IMR-90 (cell line): ENCODE measurements around the gene CNP. TPM values are rescaled to one million over a fixed set of nuclear protein-coding genes. Genes with fewer than 3 reads are reported as not detected.

Experiments used
- ATAC-seq: fragments of 200-7000 bp; cut with Tn5 transposase; 2 replicates; pipeline ENCODE4 v1.9.1; 2020; ENCODE audit warnings: low read depth, mild to moderate bottlenecking, moderate library complexity
- BruUV-seq: library from RNA; stranded (reverse); fragments of 400-500 nt; replicated peaks from 2 replicates; lab custom pipeline; 2021; lab: Mats Ljungman, UMichigan
- CTCF ChIA-PET: fragments of 300-600 bp; formaldehyde crosslinking; extraction: SDS; loops from one replicate; lab custom pipeline; 2021; ENCODE audit warnings: antibody characterized with exemption; lab: Yijun Ruan, JAX
- POLR2A ChIA-PET: fragments of 300-600 bp; sonication (Branson Sonifier 250); formaldehyde crosslinking; loops from one replicate; lab custom pipeline; 2022; ENCODE audit warnings: antibody characterized with exemption; ENCODE audit not compliant: unreplicated experiment; lab: Charles Lee
- DNase-seq: peaks from one replicate; pipeline ENCODE4 v3.0.0; 2013
- H2AFZ ChIP-seq: replicated peaks from 2 replicates; pipeline ENCODE3; 2013; ENCODE audit warnings: low read length, mild to moderate bottlenecking; ENCODE audit not compliant: poor library complexity
- H2AK5ac ChIP-seq: 2 replicates; pipeline ENCODE4 v1.6.1; 2013; ENCODE audit warnings: low read depth, low read length, inconsistent platforms
- H2AK9ac ChIP-seq: replicated peaks from 2 replicates; pipeline ENCODE3; 2013; ENCODE audit warnings: mild to moderate bottlenecking, low read depth, low read length, moderate library complexity; ENCODE audit not compliant: poor library complexity
- H2BK120ac ChIP-seq: 2 replicates; pipeline ENCODE4 v1.6.1; 2013; ENCODE audit warnings: low read depth, low read length, inconsistent platforms
- H2BK15ac ChIP-seq: 3 replicates; pipeline ENCODE4 v1.6.1; 2013; ENCODE audit warnings: low read depth, low read length, inconsistent platforms
- H2BK20ac ChIP-seq: 2 replicates; pipeline ENCODE4 v1.6.1; 2013; ENCODE audit warnings: low read depth, mild to moderate bottlenecking, inconsistent platforms, low read length, moderate library complexity
- H2BK5ac ChIP-seq: 2 replicates; pipeline ENCODE4 v1.6.1; 2013; ENCODE audit warnings: mild to moderate bottlenecking, low read depth, low read length, inconsistent platforms; ENCODE audit not compliant: poor library complexity, severe bottlenecking
- H3K14ac ChIP-seq: replicated peaks from 2 replicates; pipeline ENCODE4 v1.6.1; 2013; ENCODE audit warnings: low read depth, low read length, inconsistent platforms
- H3K18ac ChIP-seq: 2 replicates; pipeline ENCODE4 v1.6.1; 2013; ENCODE audit warnings: low read depth, low read length, control low read depth
- H3K23ac ChIP-seq: 2 replicates; pipeline ENCODE4 v1.6.1; 2013; ENCODE audit warnings: low read depth, low read length, inconsistent platforms
- H3K27ac ChIP-seq: 2 replicates; pipeline ENCODE4 v1.5.1; 2013; ENCODE audit warnings: mild to moderate bottlenecking, control low read depth, low read length; ENCODE audit not compliant: insufficient read depth
- H3K27me3 ChIP-seq: 2 replicates; pipeline ENCODE4 v1.6.1; 2013; ENCODE audit warnings: low read length; ENCODE audit not compliant: control insufficient read depth, insufficient read depth
- H3K36me3 ChIP-seq: 2 replicates; pipeline ENCODE4 v1.6.1; 2013; ENCODE audit warnings: low read length, mixed read lengths; ENCODE audit not compliant: control insufficient read depth, insufficient read depth
- H3K4ac ChIP-seq: 2 replicates; pipeline ENCODE4 v1.6.1; 2013; ENCODE audit warnings: low read depth, low read length, inconsistent platforms
- H3K4me1 ChIP-seq: 2 replicates; pipeline ENCODE4 v1.6.1; 2013; ENCODE audit warnings: low read length, mixed read lengths; ENCODE audit not compliant: control insufficient read depth, insufficient read depth
- H3K4me2 ChIP-seq: 2 replicates; pipeline ENCODE4 v1.6.1; 2013; ENCODE audit warnings: low read depth, mild to moderate bottlenecking, control low read depth, low read length, moderate library complexity
- H3K4me3 ChIP-seq: 2 replicates; pipeline ENCODE4 v1.5.1; 2013; ENCODE audit warnings: low read depth, mild to moderate bottlenecking, control low read depth, low read length, moderate library complexity; ENCODE audit not compliant: insufficient read depth
- H3K56ac ChIP-seq: 2 replicates; pipeline ENCODE4 v1.6.1; 2013; ENCODE audit warnings: low read length, inconsistent platforms; ENCODE audit not compliant: insufficient read depth; ENCODE audit errors: extremely low read depth
- H3K79me1 ChIP-seq, 2 experiments: 2 replicates each; pipeline ENCODE4 v1.6.1; 2013; ENCODE audit warnings: low read length in 2 of 2, inconsistent platforms in 1 of 2, low read depth in 1 of 2
- H3K9ac ChIP-seq: 2 replicates; pipeline ENCODE4 v1.6.1; 2013; ENCODE audit warnings: low read depth, low read length, control low read depth
- H3K9me1 ChIP-seq: 2 replicates; pipeline ENCODE4 v1.6.1; 2013; ENCODE audit warnings: low read length, inconsistent platforms; ENCODE audit not compliant: insufficient read depth
- H3K9me3 ChIP-seq: 2 replicates; pipeline ENCODE4 v1.6.1; 2013; ENCODE audit warnings: low read length; ENCODE audit not compliant: control insufficient read depth, insufficient read depth
- H4K20me1 ChIP-seq: 2 replicates; pipeline ENCODE4 v1.6.1; 2013; ENCODE audit warnings: low read length, inconsistent platforms; ENCODE audit not compliant: insufficient read depth
- H4K5ac ChIP-seq: 2 replicates; pipeline ENCODE4 v1.6.1; 2013; ENCODE audit warnings: mild to moderate bottlenecking, low read depth, low read length, control low read depth
- H4K8ac ChIP-seq, 2 experiments: 2 replicates each; pipeline ENCODE4 v1.6.1; 2013; ENCODE audit warnings: low read depth in 2 of 2, low read length in 2 of 2, control low read depth in 1 of 2, inconsistent platforms in 1 of 2
- H4K91ac ChIP-seq: 2 replicates; pipeline ENCODE4 v1.6.1; 2013; ENCODE audit warnings: low read depth, low read length, inconsistent platforms; ENCODE audit not compliant: insufficient read depth
- CEBPB ChIP-seq: IDR thresholded peaks from 2 replicates; pipeline ENCODE4 v1.6.1; 2012; ENCODE audit warnings: low read depth, low read length, improper control_type of control experiment
- FOS ChIP-seq: fragments of 150-350 bp; IDR thresholded peaks from 2 replicates; pipeline ENCODE4 v1.6.1; 2016; ENCODE audit warnings: low read depth, low read length
- MAFK ChIP-seq: IDR thresholded peaks from 2 replicates; pipeline ENCODE4 v1.6.1; 2012; ENCODE audit warnings: low read depth, low read length, improper control_type of control experiment
- WGBS, 2 experiments: methylation state at CpG; one replicate each; pipeline versions ENCODE4 v1.1.5 to v1.1.7; 2013; ENCODE audit warnings: missing lambda C conversion rate in 2 of 2; ENCODE audit not compliant: insufficient read length in 1 of 2; ENCODE audit errors: extremely low coverage in 2 of 2; 5-methylcytosine and 5-hydroxymethylcytosine counted together
- dilution Hi-C: fragments of 300-500 bp; cut with HindIII; formaldehyde crosslinking; loops from one replicate; pipeline ENCODE4 v1.14.3; 2018; ENCODE audit warnings: low sequenced_read_pairs; ENCODE audit not compliant: unreplicated experiment
- in situ Hi-C: fragments of 300-500 bp; cut with MboI; formaldehyde crosslinking; loops from 3 replicates; pipeline ENCODE4 v1.14.3; 2019; ENCODE audit warnings: low sequenced_read_pairs, inconsistent platforms, mixed read lengths
- intact Hi-C: fragments of 100-400 bp; cut with micrococcal nuclease; formaldehyde crosslinking; loops from 2 replicates; pipeline ENCODE4 v1.10.0; 2022
- polyA plus RNA-seq, 3 experiments: library from polyadenylated mRNA; depleted of rRNA; stranded (reverse); fragments of >200 nt; gene quantifications; 2 replicates each; pipeline ENCODE4 v1.2.3, GENCODE V29; 2012; ENCODE audit warnings: low replicate concordance in 1 of 3
- total RNA-seq: library from RNA; depleted of rRNA; stranded (reverse); fragments of >200 nt; gene quantifications from 2 replicates; pipeline ENCODE4 v1.2.3, GENCODE V29; 2012

The CNP gene
- total and polyA plus RNA-seq, 2 of the 4 experiments (the other 2 are of a cell fraction): 45.5 to 46.4 TPM

DNA sequence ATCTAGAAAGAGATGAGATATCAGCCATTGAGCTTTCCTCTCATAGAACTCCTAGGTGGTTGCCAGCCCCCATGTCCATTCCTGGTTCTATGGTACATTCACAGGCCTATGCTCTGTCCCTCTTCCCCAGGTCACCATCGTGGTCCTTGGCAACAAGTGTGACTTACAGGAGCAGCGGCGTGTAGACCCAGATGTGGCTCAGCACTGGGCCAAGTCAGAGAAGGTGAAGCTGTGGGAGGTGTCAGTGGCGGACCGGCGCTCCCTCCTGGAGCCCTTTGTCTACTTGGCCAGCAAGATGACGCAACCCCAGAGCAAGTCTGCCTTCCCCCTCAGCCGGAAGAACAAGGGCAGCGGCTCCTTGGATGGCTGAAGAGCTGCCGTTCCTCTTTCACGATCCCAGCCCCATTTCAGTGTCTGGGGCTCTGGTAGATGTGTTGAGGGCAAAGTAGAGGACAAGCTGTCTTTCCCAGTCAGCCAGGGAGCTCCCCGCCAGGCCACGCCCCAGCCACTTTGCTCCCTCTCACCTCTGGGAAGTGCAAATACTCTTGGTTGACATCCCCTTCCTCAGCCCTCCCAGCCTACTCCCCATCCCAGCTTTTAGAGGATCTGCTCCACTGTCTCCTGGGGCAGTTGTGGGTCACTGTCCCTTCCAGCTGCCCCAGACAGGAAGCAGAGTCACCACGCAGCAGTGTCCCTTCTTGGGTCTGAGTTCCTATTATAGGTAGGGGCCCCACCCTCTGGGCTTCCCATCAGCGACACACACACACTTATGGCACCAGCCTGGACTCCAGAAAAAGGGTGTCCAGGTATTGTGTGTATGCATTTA lies 57.1 kb downstream of the CNP start:
- no TSS peak for BruUV-seq
- Histone ChIP-seq H4K91ac (no peak overlapping the region; the same call in 1 of the 2 replicates), H2BK15ac (0 out of 3 replicates have a peak overlapping the region, but pooled peaks have one; percentile 3), H3K18ac (no peak overlapping the region), H4K8ac (peak overlapping the region in 1 of 2 experiments; percentile 39; a peak in 2 of 4 replicates), H3K4me2 (no peak overlapping the region), H3K4me1 (peaks cover 10% of the 10 kb centered on the region), H3K4me3 (no peak overlapping the region), H2BK20ac (peak overlapping the region; percentile 69), H2BK5ac (peak overlapping the region; percentile 37), H2AK9ac (peak overlapping the region; percentile 86), H3K9ac (no peak overlapping the region), H2AFZ (no peak overlapping the region), H3K36me3 (peaks cover 18% of the 10 kb centered on the region), H3K23ac (no peak overlapping the region), H3K79me1 (peaks cover 9 to 38% of the 10 kb centered on the region in 2 experiments), H3K56ac (no peak overlapping the region), H2AK5ac (peak overlapping the region; percentile 85), H4K5ac (peak overlapping the region; percentile 47), H3K9me3 (no peaks in the 10 kb centered on the region), H3K27ac (peak overlapping the region; percentile 19), H3K4ac (peak overlapping the region; percentile 58), H3K9me1 (peaks cover 6% of the 10 kb centered on the region; the same call in 1 of the 2 replicates), H4K20me1 (peaks cover 12% of the 10 kb centered on the region; the same call in 1 of the 2 replicates), H3K14ac (no peak overlapping the region), H2BK120ac (peak overlapping the region; percentile 58), H3K27me3 (no peaks in the 10 kb centered on the region; the same call in 1 of the 2 replicates)
- intact Hi-C loops: no loop called here
- dilution Hi-C loops: no loop called here
- no peak for DNase-seq
- ChIA-PET CTCF (interaction anchor here (0.5 kb wide), 1 partner anchor 65 kb away, joined by 3 read pairs; no protein-coding TSS in a partner anchor), POLR2A (interaction anchor here (0.6 to 0.7 kb wide), 3 partner anchors 14 to 459 kb away, joined by 4 to 11 read pairs (median 8); no protein-coding TSS in a partner anchor)
- no peak for ATAC-seq
- TF ChIP-seq CEBPB (peak; percentile 70), MAFK (no peak), FOS (no peak)
- WGBS, 2 experiments: no CpG with 5 or more reads among the region's 15 CpGs
- in situ Hi-C loops: no loop called here
